ENCODE results near the gene SGK2.

GRCh38 chr20:43516251-43516824, 42.5 kb upstream of the SGK2 start:
- no peak for TF ChIP-seq CTCF (conservative IDR thresholded peaks at IDR 0.05; ENCODE audit: low read depth in 2 of 2)
- TF ChIP-seq EZH2phosphoT487 (IDR thresholded peaks at IDR 0.05; ENCODE audit: unreplicated experiment): no peak

All from GM23338 (cell line).